Neural cell (in vitro differentiated cells): Measurements from ENCODE around the gene TBC1D14. TPM values are rescaled to one million over a fixed set of nuclear protein-coding genes. Genes with fewer than 3 reads are reported as not detected.

ENCODE experiments used
- H2AFZ ChIP-seq: fragments of 200-600, 300-800 bp; sonication (generic), shearing (Covaris generic); 2 replicates; pipeline ENCODE4 v1.6.0; 2014; ENCODE audit warnings: low read depth, mild to moderate bottlenecking, antibody characterized with exemption, low read length, moderate library complexity
- H3F3A ChIP-seq: fragments of 200-600 bp; shearing (Covaris generic); 2 replicates; pipeline ENCODE4 v1.6.1; 2016; ENCODE audit warnings: mild to moderate bottlenecking, moderate library complexity, mixed read lengths, antibody characterized with exemption, low read length; ENCODE audit not compliant: insufficient read depth, poor library complexity, severe bottlenecking
- H3K27ac ChIP-seq: fragments of 200-600, 300-800 bp; sonication (generic), shearing (Covaris generic); 2 replicates; pipeline ENCODE4 v1.5.1; 2014; ENCODE audit warnings: mild to moderate bottlenecking, low read length, moderate library complexity
- H3K27me3 ChIP-seq: fragments of 300-800, 200-600 bp; sonication (generic), shearing (Covaris generic); 2 replicates; pipeline ENCODE4 v1.6.0; 2014; ENCODE audit warnings: mild to moderate bottlenecking, low read depth, low read length, moderate library complexity; ENCODE audit not compliant: insufficient read depth
- H3K36me3 ChIP-seq: fragments of 300-800, 200-600 bp; sonication (generic), shearing (Covaris generic); 2 replicates; pipeline ENCODE4 v1.5.1; 2014; ENCODE audit warnings: mild to moderate bottlenecking, antibody characterized with exemption, low read length, moderate library complexity; ENCODE audit not compliant: insufficient read depth
- H3K4me2 ChIP-seq: fragments of 300-800, 200-600 bp; sonication (generic), shearing (Covaris generic); 2 replicates; pipeline ENCODE4 v1.6.0; 2014; ENCODE audit warnings: mild to moderate bottlenecking, low read length
- H3K4me3 ChIP-seq: fragments of 300-800, 200-600 bp; sonication (generic), shearing (Covaris generic); 2 replicates; pipeline ENCODE4 v1.5.1; 2014; ENCODE audit warnings: mild to moderate bottlenecking, low read length, moderate library complexity
- H3K79me2 ChIP-seq: fragments of 200-600 bp; shearing (Covaris generic); replicated peaks from 2 replicates; pipeline ENCODE4 v1.6.0; 2014; ENCODE audit warnings: mild to moderate bottlenecking, low read length, moderate library complexity; ENCODE audit not compliant: insufficient read depth
- H3K9ac ChIP-seq: fragments of 300-800, 200-600 bp; sonication (generic), shearing (Covaris generic); 2 replicates; pipeline ENCODE4 v1.6.1; 2016; ENCODE audit warnings: mild to moderate bottlenecking, low read length, mixed read lengths
- H3K9me2 ChIP-seq: fragments of 200-600 bp; shearing (Covaris generic); 2 replicates; pipeline ENCODE4 v1.6.1; 2016; ENCODE audit warnings: mild to moderate bottlenecking, low read length, mixed read lengths; ENCODE audit not compliant: insufficient read depth
- H3K9me3 ChIP-seq: fragments of 200-600, 300-800 bp; sonication (generic), shearing (Covaris generic); 2 replicates; pipeline ENCODE4 v1.6.1; 2016; ENCODE audit warnings: mild to moderate bottlenecking, mixed run types, low read length, moderate library complexity, mixed read lengths
- H4K20me1 ChIP-seq: fragments of 200-600 bp; shearing (Covaris generic); 2 replicates; pipeline ENCODE4 v1.6.1; 2016; ENCODE audit warnings: mild to moderate bottlenecking, mixed run types; ENCODE audit not compliant: insufficient read depth
- EP300 ChIP-seq: fragments of 450-650 bp; conservative IDR thresholded peaks from 2 replicates; pipeline ENCODE4 v1.6.1; 2014; ENCODE audit warnings: antibody characterized with exemption, mild to moderate bottlenecking, moderate library complexity; ENCODE audit not compliant: poor library complexity, severe bottlenecking
- EZH2 ChIP-seq: fragments of 200-600, 300-800 bp; shearing (Covaris generic), sonication (generic); IDR thresholded peaks from 2 replicates; pipeline ENCODE4 v1.6.1; 2014; ENCODE audit warnings: antibody characterized with exemption, low read length, borderline replicate concordance, mild to moderate bottlenecking; ENCODE audit not compliant: insufficient read depth, poor library complexity, severe bottlenecking
- MXI1 ChIP-seq: fragments of 450-650 bp; conservative IDR thresholded peaks from 2 replicates; pipeline ENCODE4 v1.6.1; 2014; ENCODE audit warnings: antibody characterized with exemption, mild to moderate bottlenecking; ENCODE audit not compliant: poor library complexity, severe bottlenecking
- POLR2AphosphoS5 ChIP-seq: IDR thresholded peaks from 2 replicates; pipeline ENCODE4 v1.6.1; 2012
- RAD21 ChIP-seq: fragments of 450-650 bp; conservative IDR thresholded peaks from 2 replicates; pipeline ENCODE4 v1.6.1; 2014; ENCODE audit warnings: antibody characterized with exemption, mild to moderate bottlenecking, moderate library complexity
- REST ChIP-seq: IDR thresholded peaks from 2 replicates; pipeline ENCODE4 v1.6.1; 2012; ENCODE audit warnings: borderline replicate concordance
- SMC3 ChIP-seq: fragments of 450-650 bp; conservative IDR thresholded peaks from 2 replicates; pipeline ENCODE4 v1.6.1; 2014; ENCODE audit warnings: antibody characterized with exemption, mild to moderate bottlenecking, moderate library complexity; ENCODE audit not compliant: poor library complexity
- TAF1 ChIP-seq: IDR thresholded peaks from 2 replicates; pipeline ENCODE4 v1.6.1; 2012; ENCODE audit warnings: low read depth
- polyA plus RNA-seq: library from polyadenylated mRNA; depleted of rRNA; stranded (reverse); fragments of >200 nt; gene quantifications from 2 replicates; pipeline ENCODE4 v1.2.3, GENCODE V29; 2014
- TF ChIP-seq, protein P1 (sequence below): fragments of 450-650 bp; IDR thresholded peaks from 2 replicates; pipeline ENCODE4 v1.5.1; 2014; ENCODE audit warnings: antibody characterized with exemption, mild to moderate bottlenecking, moderate library complexity; ENCODE audit not compliant: poor library complexity, severe bottlenecking

Gene TBC1D14
- polyA plus RNA-seq, 1 donor from 2014 or later = 125 TPM

- Histone ChIP-seq H3K36me3 (peaks cover 10% of the 10 kb centered on the region), H3K27ac (no peak overlapping the region), H3F3A (no peaks in the 10 kb centered on the region), H3K4me3 (no peak overlapping the region), H3K9me3 (no peaks in the 10 kb centered on the region), H4K20me1 (no peaks in the 10 kb centered on the region), H3K79me2 (peaks cover 12% of the 10 kb centered on the region), H3K27me3 (no peaks in the 10 kb centered on the region), H3K9me2 (no peaks in the 10 kb centered on the region), H3K9ac (no peak overlapping the region), H2AFZ (no peak overlapping the region), H3K4me2 (no peak overlapping the region)
- TF ChIP-seq EZH2 (no peak), MXI1 (no peak), POLR2AphosphoS5 (no peak), SMC3 (no peak), RAD21 (no peak), EP300 (no peak), REST (no peak), TAF1 (no peak)
- TF ChIP-seq, protein P1, sequence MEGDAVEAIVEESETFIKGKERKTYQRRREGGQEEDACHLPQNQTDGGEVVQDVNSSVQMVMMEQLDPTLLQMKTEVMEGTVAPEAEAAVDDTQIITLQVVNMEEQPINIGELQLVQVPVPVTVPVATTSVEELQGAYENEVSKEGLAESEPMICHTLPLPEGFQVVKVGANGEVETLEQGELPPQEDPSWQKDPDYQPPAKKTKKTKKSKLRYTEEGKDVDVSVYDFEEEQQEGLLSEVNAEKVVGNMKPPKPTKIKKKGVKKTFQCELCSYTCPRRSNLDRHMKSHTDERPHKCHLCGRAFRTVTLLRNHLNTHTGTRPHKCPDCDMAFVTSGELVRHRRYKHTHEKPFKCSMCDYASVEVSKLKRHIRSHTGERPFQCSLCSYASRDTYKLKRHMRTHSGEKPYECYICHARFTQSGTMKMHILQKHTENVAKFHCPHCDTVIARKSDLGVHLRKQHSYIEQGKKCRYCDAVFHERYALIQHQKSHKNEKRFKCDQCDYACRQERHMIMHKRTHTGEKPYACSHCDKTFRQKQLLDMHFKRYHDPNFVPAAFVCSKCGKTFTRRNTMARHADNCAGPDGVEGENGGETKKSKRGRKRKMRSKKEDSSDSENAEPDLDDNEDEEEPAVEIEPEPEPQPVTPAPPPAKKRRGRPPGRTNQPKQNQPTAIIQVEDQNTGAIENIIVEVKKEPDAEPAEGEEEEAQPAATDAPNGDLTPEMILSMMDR = no peak
Measured at GRCh38 chr4:7063362-7063761, 153.7 kb downstream of the TBC1D14 start.

GRCh38 chr4:7066006-7066405 lies 156.4 kb downstream of the TBC1D14 start:
- no peak overlapping the region for H2AFZ ChIP-seq
- no peaks in the 10 kb centered on the region for H3K9me3 ChIP-seq
- peaks cover 12% of the 10 kb centered on the region for H3K79me2 ChIP-seq
- H3K9ac ChIP-seq = no peak overlapping the region
- no peaks in the 10 kb centered on the region for H4K20me1 ChIP-seq
- no peaks in the 10 kb centered on the region for H3K9me2 ChIP-seq
- H3K27me3 ChIP-seq = no peaks in the 10 kb centered on the region
- peaks cover 6% of the 10 kb centered on the region for H3K36me3 ChIP-seq
- H3K4me2 ChIP-seq = no peak overlapping the region
- H3K27ac ChIP-seq = no peak overlapping the region
- no peak overlapping the region for H3K4me3 ChIP-seq
- TF ChIP-seq EP300 (no peak), RAD21 (no peak), EZH2 (no peak), POLR2AphosphoS5 (no peak), SMC3 (no peak), REST (no peak), MXI1 (no peak), TAF1 (no peak)
- TF ChIP-seq, protein P1 = no peak
- no peaks in the 10 kb centered on the region for H3F3A ChIP-seq
